Measurements from ENCODE around the gene NUDC.

GRCh38 chr1:26949926-26950319 is 28.4 kb downstream of the NUDC start:
- TF ChIP-seq CTCF (IDR thresholded peaks at IDR 0.05) (no peak), ATF6 (CRISPR knock-in tag; IDR thresholded peaks at IDR 0.05) (no peak), MYBL2 (CRISPR knock-in tag; IDR thresholded peaks at IDR 0.05) (no peak), NR1H2 (CRISPR knock-in tag; IDR thresholded peaks at IDR 0.05) (no peak), ATF1 (CRISPR knock-in tag; IDR thresholded peaks at IDR 0.05) (no peak), CBFB (CRISPR knock-in tag; IDR thresholded peaks at IDR 0.05; ENCODE audit: low read depth) (no peak), TEAD4 (CRISPR knock-in tag; IDR thresholded peaks at IDR 0.05) (no peak), JAZF1 (CRISPR knock-in tag; IDR thresholded peaks at IDR 0.05) (no peak), ZSCAN18 (CRISPR knock-in tag; IDR thresholded peaks at IDR 0.05) (no peak), E2F4 (CRISPR knock-in tag; IDR thresholded peaks at IDR 0.05; ENCODE audit: borderline replicate concordance, low read depth) (no peak), USF2 (CRISPR knock-in tag; IDR thresholded peaks at IDR 0.05) (no peak), NFATC4 (CRISPR knock-in tag; IDR thresholded peaks at IDR 0.05) (no peak), IRF1 (CRISPR knock-in tag; IDR thresholded peaks at IDR 0.05) (no peak), CREB1 (CRISPR knock-in tag; IDR thresholded peaks at IDR 0.05) (no peak)
